Measurements from ENCODE around the gene ZSCAN20. TPM values are rescaled to one million over a fixed set of nuclear protein-coding genes. Genes with fewer than 3 reads are reported as not detected.
A peak's percentile ranks its signal among the peaks of the same experiment; 100 is the strongest.

ZSCAN20 gene
- total RNA-seq, 1 donor from 2014 or later: 9.4 TPM

DNA sequence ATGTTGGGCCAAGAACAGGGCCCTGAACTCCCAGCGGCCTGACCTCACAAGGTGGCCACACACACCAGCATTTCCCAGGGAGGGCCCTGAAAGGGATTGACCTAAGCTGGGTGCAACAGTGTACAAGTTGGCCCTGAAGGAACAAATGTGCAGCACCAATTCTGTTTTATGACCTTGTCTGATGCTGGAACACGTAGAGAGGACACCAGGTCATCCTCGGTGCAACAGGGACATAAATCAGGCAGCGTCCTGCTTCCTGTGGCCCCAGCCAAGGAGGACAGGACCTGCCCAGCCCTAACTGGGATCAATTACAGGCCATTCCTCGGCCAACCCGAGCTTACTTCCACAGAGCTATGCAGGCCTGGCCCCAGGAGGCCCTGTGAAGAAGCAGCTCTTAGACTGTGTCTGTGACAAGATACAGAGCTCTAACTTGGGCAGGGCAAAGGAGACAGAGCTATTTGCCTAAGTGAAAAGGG is 28.7 kb upstream of the ZSCAN20 start:
- no peak for DNase-seq (ENCODE audit: low spot score)

DNA sequence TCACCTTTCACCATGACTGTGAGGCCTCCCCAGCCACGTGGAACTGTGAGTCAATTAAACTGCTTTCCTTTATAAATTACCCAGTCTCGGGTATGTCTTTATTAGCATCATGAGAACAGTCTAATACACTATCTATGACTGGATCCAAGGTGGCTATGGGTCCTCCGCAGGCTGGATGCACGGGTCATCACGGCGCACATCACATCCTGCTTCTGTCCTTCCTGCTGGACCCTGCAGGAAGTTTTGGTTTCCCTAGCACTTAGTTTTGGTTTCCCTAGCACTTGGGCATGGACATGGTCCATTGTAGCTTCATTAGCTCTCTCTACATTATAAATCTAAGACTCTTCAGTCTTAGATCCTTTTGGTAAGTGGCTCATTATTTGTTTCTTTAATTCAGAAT is 27.3 kb upstream of the ZSCAN20 start:
- DNase-seq (ENCODE audit: low spot score): no peak

- no peak for DNase-seq (ENCODE audit: low spot score)
Observed at GRCh38 chr1:33446590-33446989, 25.9 kb upstream of the ZSCAN20 start.

DNA sequence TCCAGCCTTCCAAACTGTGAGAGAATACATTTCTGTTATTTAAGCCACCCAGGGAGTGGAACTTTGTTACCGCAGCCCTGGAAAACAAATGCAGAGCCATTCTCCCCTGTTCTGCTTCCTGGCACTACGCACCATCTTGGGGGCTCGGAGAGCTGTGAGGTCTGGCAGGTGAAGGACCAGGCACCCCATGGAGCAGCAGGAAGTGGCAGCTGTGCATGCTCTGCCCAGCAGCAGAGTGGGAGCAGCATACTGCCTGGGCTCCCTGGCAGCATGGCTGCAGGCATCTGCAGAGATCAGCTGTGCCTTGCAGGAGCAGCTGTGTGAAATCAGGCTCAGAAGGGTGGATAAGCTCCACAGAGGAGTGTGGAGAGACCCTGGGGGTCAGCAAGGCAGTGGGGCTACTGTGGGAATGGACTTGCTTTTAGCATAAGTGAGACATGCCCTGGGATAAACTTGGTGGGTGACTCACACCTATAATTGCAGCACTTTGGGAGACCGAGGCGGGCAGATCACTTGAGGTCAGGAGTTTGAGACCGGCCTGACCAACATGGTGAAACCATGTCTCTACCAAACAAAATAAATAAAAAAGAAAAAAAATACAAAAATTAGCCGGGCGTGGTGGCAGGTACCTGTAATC is 17.7 kb upstream of the ZSCAN20 start:
- no peak for DNase-seq (ENCODE audit: low spot score)

GRCh38 chr1:33455539-33456501 is 16.6 kb upstream of the ZSCAN20 start:
- peak; percentile 71 for DNase-seq (ENCODE audit: low spot score)

DNA sequence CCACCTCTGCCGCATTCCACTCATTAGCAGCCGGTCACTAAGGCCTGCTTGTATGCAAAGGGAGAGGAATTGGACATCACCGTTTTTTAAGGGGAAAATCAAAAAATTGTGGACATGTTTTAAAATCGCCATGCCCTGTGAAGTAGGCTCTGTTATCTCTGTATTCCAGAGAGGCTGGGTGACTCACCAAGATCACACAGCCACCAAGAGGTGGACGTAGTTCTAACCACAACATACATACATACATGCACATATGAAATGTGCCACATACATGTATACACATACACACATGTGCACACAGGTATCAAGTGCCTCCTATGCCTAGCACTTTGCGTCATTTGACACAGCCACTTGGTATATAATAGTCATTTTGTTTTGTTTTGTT is 16.0 kb upstream of the ZSCAN20 start:
- DNase-seq (ENCODE audit: low spot score): no peak

DNA sequence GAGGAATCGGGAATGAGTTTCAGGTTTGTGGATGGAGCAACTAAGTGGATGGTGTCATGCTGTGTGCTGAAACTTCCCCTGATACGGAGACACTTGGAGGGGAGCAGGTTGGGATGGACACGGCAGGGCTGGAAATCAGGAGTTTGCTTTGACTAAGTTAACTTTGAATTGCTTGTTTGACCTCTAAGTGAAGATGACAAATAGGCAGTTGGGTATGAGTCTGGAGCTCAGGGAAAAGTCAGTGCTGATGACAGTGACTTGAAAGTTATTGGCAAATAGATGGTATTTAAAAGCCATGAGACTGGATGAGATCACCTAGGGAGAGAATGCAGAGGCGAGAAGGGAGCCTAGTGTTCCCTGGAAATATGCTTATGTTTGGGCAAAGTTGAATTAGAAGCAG is 12.8 kb upstream of the ZSCAN20 start:
- no peak for DNase-seq (ENCODE audit: low spot score)

DNA sequence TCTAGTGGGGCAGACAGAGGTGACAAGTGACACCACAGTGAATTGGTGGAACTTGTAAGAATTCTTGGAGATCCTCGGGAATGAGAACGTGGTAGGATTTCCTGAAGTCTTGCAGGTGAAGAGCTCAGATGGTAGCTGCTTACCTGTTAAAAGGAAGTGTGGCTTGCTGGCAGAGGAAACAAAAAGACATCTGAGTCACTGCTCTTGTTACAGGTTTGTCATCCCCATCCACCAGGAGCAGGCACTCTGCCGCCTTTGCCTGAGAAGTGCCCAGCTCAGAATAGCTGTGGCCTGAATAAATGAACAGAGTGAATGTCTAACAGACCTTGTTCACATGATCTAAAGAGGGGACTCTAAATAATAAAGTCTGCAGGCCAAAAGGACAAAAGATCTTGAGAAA is 12.3 kb upstream of the ZSCAN20 start:
- no peak for DNase-seq (ENCODE audit: low spot score)

GRCh38 chr1:33460947-33461629 is 11.4 kb upstream of the ZSCAN20 start:
- peak; percentile 24 for DNase-seq (ENCODE audit: low spot score)

GRCh38 chr1:33462405-33463164 is 9.9 kb upstream of the ZSCAN20 start:
- no peak for DNase-seq (ENCODE audit: low spot score)

- DNase-seq (ENCODE audit: low spot score): no peak
Observed at GRCh38 chr1:33464552-33464951, 7.9 kb upstream of the ZSCAN20 start.

DNA sequence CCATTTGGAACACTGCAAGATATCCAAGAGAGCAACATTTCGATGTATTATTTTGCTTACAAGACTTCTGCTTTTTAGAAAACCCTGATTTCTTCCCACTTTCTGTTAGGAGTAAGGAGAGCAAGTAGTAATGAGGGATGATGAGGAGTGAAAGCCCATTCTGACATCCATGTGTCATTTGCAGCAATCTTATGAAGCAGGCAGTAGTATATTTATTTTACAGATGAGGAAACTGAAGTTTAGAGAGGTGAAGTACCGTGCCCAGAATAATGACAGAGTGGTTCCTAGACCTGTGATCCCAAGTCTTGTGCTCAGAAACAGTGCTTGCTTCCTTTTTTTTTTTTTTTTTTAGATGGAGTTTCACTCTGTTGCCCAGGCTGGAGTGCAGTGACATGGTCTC is 7.1 kb upstream of the ZSCAN20 start:
- DNase-seq (ENCODE audit: low spot score): no peak

GRCh38 chr1:33466159-33466558 is 6.3 kb upstream of the ZSCAN20 start:
- DNase-seq (ENCODE audit: low spot score): no peak

- DNase-seq (ENCODE audit: low spot score): no peak
Observed at GRCh38 chr1:33468011-33468410, 4.4 kb upstream of the ZSCAN20 start.

- DNase-seq (ENCODE audit: low spot score): no peak
Observed at GRCh38 chr1:33468531-33468930, 3.9 kb upstream of the ZSCAN20 start.

- DNase-seq (ENCODE audit: low spot score): no peak
Observed at GRCh38 chr1:33468967-33469366, 3.5 kb upstream of the ZSCAN20 start.

- no peak for DNase-seq (ENCODE audit: low spot score)
Observed at GRCh38 chr1:33469691-33470090, 2.8 kb upstream of the ZSCAN20 start.

- peak; percentile 77 for DNase-seq (ENCODE audit: low spot score)
Observed at GRCh38 chr1:33470495-33471012, 1.9 kb upstream of the ZSCAN20 start.

DNA sequence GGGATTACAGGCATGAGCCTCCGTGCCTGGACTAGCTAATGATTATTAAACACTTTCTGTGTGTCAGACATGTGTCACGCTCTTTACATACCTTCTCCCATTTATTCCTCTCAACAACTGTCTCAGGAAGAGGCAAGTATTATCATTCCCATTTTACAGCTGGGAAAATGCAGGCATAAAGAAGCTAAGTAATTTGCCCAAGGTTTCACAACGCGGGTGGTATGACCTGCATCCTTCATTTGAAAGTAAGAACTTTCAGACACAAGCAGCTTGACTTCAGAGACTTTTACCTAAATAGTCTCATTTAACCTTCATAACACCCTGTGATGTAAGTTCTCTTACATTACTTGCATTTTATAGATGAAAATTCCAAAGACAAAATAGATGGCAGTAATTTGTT is 1.0 kb upstream of the ZSCAN20 start:
- no peak for DNase-seq (ENCODE audit: low spot score)

DNA sequence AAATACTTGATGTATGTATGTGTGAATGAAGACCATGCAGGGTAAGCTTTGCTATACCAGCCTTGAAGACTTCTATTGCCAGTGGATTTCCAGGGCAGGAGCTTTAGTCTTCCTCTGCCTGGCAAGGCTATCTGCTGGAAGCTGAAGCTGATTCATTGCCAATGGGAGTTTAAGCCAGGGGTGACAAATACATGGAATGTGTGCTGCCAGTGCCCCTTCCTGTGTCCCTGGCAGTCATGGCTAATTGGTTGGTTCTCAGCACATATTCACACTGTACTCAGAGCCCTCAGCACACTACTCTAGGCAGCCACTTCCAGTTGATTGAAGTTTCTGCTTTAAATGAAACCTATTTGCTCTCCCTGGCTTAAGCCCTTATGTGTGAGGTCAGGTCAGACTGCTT is 1.5 kb downstream of the ZSCAN20 start:
- DNase-seq (ENCODE audit: low spot score): no peak

DNA sequence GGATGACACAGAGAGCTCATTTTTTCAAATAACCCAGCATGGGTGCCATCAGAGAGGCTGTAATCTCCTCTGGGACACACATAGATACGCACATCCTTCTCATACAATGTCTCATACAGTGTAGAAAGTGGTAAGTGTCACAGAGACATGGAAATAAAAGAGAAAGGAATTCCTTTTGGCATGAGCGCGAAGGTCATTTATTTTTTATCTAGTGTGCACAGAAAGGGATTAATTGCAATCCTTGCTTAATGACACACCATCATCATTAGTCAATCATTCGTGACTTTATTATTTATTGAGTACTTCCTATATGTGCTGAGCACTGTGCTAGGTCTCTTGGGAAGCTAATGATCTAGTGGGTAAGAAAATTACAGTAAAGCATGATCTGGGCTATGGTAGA is 5.0 kb downstream of the ZSCAN20 start:
- DNase-seq (ENCODE audit: low spot score): no peak

GRCh38 chr1:33482412-33482811 is 10.0 kb downstream of the ZSCAN20 start:
- DNase-seq (ENCODE audit: low spot score): no peak

Measured in mucosa of gallbladder (tissue), 1 donor.